NCI-H748 (cell line): Measurements from ENCODE around the gene MT1F.

ENCODE experiments used
- DNase-seq: peaks from one replicate; lab custom pipeline; 2025; ENCODE audit not compliant: unreplicated experiment; lab: John Stamatoyannopoulos, UW

MT1F gene

DNA sequence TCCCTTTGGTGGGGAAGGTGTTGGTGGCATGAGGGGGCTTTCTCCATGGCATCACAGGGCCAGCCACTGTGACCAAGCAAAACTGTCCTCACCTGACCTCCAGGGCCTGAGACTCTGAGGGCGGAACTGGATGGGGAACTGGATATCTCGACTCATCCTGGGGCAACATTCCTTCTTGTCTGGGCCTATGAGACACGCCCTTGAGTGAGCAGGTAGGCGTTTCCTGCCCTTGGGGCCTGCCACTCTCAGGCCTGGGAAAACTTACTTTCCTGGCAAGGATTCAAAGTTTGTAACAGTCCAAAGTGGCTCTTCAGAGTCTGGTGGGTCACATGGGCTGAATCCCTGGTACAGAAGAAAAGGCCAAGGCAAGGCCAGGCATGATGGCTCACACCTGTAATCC, 34.1 kb downstream of the MT1F start:
- DNase-seq: no peak

DNA sequence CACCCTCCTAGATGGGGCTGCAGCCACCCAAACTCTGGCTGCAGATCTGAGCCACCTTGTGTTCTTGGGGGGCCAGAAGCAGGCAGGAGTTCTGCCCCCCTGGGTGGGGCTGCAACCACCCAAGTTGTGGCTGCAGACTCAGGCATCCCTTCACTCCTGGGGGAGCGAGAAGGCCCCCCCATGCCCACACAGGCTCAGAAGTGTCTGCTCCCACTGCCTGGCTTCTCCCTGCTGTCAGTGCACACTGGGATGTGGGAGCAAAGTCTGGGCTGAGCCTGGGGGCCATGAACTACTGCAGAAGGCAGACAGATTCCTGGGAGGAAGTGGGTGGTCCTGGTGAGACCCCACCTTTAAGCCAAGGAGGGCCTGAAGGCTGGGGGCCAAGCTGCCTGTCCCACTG, 37.5 kb downstream of the MT1F start:
- no peak for DNase-seq

DNA sequence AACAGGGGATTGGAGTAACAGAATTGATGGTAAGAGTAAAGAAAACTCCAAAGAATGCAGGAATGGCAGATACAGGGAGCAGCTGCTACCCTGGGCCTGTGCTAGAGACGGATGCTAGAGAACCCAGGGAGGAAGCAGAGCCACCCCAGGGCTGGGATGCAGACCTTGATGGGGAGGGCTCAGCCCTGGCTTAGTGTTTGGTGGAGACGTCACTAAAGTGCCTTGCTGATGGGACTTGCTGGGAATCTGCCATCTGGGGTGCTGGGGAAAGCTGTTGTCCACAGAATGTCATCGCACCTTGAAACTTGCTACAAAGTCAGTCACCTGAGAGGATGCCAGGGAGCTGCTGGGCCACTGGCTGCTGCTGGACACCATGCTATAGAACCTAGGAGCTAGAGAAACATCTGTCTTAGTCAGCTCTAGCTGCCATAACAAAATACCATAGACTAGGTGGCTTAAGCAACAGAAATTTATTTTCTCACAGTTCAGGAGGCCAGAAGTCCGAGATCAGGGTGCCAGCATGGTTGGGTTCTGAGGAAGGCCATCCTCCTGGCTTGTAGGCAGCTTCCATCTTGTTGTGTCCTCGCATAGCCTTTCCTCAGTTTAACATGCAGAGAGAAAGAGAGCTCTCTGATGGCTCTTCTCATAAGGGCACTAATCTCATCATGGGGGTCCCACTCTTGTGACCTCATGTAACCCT, 39.8 kb downstream of the MT1F start:
- no peak for DNase-seq

DNA sequence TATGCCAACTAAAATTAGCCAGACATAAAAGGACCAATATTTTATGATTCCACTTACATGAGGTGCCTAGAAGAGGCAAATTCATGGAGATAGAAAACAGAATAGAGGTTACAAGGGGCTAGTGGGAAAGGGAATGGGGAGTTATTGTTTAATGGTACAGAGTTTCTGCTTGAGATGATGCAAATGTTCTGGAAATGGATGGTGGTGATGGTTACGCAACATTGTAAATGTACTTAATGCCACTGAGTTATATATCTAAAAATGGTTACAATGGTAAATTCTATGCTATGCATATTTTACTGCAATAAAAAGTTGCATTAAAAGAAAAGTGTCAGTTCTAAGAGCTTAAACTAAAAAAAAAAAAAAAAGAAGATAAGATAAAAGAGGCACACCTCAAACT, 42.4 kb downstream of the MT1F start:
- no peak for DNase-seq

DNA sequence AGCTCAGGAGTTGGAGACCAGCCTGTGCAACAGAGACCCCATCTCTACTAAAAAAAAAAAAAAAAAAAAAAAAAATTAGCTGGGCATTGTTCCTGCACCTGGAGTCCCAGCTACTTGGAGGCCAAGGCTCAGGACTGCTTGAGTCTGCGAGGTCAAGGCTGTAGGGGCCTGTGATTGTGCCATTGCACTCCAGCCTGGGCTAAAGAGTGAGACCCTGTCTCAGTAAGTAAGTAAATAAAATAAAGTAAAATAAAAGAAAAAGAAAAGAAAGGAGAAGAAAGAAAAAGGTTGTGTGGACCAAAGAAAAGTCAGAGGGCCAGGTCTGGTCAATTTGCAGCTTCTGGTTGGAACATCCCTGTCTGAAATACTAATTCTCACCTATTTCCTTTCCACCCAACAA, 42.9 kb downstream of the MT1F start:
- DNase-seq: no peak

DNA sequence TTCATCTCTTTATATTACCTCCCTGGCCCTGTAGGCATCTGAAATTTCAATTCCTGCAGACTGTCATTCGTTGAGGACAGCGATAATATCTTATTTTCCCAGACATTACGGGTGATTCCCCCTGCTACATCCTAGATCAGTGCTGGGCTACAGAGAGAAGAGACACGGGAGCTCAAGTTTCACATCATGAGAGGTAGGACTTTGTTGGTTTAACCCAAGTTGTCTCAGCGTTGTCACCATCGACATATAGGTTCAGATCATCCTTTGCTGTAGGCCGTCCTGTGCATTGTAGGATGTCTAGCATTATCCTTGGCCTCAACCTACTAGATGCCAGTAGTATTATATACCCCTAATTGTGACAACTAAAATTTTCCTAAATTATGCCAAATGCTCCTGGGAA, 43.8 kb downstream of the MT1F start:
- no peak for DNase-seq

DNA sequence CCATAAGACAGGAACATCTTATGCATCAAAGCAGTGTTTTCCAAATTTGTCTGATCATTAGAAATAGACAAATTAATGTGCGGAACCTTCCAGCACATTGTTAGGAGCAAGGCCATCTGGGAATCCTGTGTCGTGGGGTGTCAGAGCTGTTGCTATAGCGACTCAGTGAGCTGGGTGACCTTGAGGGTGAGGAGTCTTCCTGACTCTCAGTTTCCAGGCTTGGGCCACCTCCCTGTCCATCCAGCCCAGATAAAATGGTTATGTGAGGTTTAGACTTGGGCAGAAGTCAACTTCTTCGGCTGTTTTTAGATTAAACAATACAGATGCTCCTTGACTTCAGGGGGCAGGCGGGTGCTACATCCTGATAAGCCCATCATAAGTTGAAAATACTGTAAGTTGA, 45.1 kb downstream of the MT1F start:
- no peak for DNase-seq
